GF-D8 (cell line): ENCODE results near the gene SKA3.
"Not testable (repeated sequence)": the region's sequence is repeated elsewhere in the genome, so short reads cannot be mapped to it uniquely, and the experiment has no call there.

Source experiments
- DNase-seq: peaks from one replicate; lab custom pipeline; 2025; lab: John Stamatoyannopoulos, UW

The SKA3 gene

DNA sequence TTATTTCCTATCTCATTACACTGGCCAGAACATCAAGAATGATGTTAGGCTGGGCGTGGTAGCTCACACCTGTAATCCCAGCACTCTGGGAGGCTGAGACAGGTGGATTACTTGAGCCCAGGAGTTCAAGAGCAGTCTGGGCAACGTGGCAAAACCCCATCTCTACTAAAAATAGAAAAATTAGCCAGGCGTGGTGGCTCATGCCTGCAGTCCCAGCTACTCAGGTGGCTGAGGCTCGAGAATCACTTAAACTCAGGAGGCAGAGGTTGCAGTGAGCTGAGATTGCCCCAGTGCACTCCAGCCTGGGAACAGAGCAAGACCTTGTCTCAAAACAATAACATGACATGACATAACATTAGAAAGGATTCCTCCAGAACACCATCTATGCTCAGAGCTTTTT lies 10.7 kb downstream of the SKA3 start:
- not testable (repeated sequence) for DNase-seq

DNA sequence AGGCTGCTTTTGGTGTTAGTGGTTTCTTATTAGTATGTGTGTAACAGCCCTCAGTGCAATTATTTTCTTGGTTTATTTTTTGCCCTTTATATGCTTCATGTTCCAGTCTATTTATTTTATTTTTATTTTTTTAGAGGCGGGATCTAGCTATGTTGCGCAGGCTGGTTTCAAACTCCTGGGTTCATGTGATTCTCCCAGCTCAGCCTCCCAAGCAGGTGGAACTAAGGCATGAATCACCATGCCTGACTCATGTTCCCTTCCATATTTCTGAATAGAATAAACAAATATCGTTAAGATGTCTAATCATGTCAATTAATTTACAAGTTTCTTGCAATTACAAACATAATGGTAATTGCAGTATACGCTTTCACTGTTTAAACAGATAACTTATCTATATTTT lies 11.7 kb downstream of the SKA3 start:
- DNase-seq = no peak

DNA sequence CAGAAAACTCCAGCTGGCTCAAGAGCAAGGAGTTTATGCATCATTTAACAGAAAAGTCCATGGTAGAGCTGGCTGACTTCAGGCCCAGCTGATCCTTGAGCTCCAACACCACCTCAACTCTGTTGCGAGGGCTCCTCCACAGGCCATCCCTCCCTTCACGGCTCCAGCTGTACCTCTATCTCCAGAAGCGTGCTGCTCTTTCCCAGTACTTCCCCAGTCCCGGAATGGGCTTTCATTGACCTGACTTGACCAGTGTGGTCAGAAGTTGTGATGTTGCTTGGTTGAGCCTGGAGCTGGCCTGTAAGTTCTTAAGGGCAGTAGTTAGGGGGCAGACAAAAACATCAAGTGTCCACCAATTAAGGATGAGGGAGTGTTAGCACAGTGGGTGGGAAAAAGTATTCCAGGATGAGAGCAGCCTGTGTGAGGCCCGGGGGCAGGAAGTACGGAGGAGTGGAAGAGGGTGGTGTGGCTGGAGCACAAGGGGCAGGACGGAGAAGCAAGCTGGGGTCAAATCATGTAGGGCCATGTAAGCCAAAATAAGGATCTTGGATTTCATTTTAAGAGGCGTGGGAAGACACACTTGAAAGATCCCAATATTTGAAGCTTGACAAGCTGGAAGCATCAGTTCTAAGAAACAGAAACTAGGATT lies 24.0 kb downstream of the SKA3 start:
- no peak for DNase-seq

DNA sequence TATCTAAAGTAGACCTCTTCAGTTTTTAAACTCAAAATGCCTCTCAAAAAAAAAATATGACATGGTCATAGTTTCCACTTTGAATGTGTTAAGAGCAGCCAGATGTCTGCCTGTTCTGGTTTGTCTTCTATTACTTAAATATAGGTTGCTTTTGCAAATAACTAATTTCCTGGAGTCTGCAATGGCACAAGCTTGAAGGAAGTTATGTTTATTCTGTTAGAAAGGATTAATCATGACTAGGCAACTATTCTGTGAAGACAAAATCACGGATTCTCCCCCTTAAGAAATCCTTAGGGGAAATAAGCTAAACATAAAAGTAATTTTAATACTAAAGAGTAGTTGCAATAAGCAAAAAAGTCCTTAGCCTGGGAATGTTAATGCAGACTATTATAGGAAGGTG lies 26.3 kb downstream of the SKA3 start:
- no peak for DNase-seq

DNA sequence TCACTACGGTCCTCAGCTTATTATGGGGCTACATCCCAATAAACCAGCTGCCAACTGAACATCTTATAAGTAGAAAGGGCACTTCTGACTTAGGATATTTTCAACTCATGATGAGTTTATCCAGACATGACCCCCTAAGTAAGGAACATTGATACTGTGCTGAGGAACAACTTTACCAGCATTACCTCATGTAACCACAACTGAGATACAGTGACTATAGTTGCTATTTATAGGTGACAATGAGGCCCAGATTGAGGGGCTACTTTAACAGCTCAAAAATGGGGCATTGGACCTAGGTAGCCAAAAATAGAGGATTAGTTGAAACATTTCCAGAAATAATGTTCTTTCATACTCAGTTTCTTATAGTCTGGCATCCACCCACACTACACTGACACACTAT lies 26.8 kb downstream of the SKA3 start:
- DNase-seq = no peak

DNA sequence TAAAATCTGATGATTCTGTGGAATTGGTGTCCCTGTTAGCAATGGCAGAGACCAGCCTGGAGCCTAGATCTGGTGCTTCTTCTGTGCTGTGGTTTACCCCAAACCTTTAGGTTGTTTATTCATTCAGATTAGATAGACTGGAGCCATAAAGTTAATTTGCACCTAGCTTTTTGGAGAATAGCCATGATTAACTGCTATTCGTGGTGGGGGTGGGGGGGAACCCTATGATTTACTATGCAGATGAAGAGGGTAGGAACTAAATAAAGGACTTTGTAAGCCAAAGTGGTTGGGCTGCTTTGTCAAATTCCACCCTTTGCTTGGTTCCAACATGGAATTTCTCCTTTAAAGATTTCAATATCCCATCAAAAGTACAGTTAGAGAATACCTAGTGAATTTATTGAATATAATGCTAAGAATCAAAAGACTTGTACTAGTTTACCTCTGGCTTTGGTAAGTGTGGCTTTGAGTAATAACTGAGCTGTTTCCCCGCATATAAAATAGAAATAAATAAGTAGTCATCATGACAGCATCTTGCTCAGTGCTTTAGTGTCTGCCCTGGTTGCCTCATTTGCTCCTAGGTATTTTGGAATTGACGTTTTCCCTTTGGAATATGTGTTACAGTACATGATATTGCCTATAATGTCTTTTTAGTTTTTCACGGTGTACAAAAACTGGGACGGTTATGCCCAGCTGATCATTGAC lies 27.6 kb downstream of the SKA3 start:
- DNase-seq = no peak

DNA sequence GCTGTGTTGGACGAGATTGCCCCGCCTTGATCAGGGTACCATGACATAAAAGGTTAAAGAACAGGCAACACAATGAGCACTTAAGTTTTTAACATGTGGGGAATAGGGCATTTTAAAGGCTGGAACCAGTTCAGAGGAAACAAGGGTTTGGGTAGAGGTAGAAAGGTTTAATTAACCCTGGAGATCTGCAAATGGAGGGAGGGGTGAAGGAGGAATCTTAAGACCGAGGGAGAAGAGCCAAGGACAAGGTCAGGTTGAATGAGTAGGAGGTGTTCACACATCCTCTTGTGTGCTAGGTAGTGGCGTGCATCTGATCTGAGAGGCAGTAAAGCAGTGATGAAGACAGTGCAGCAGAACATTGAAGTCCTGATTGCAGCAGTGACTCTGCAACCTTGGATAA lies 28.5 kb downstream of the SKA3 start:
- no peak for DNase-seq

DNA sequence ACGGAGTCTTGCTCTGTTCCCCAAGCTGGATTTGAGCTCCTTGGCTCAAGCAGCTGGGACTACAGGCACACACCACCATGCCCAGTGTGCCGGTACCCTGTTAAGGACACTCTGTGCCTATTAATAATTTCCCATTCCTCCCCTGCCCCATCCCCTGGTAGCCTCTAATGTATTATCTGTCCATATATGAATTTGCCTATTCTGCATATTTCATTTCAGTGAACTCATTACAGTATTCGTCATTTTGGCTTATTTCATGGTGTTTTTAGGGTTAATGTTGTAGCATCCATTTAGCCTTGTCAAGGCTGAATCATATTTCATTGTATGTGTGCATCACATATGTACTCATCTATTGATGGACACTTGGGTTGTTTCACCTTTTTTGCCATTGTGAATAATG lies 33.6 kb downstream of the SKA3 start:
- DNase-seq = no peak

DNA sequence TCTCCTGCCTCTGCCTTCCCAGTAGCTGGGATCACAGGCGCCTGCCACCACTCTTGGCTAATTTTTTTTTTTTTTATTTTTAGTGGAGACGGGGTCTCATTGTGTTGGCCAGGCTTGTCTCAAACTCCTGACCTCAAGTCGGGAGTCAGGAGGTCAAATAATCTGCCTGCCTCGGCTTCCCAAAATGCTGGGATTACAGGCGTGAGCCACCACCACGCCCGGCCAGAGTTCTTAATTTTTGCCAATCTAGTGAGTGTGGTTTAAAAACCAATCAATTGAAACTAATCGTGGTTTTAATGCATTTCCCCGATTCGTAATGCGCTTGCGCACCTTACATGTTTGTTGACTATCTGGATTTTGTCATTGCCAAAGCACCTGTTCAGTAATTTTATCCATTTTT lies 37.0 kb downstream of the SKA3 start:
- no peak for DNase-seq

DNA sequence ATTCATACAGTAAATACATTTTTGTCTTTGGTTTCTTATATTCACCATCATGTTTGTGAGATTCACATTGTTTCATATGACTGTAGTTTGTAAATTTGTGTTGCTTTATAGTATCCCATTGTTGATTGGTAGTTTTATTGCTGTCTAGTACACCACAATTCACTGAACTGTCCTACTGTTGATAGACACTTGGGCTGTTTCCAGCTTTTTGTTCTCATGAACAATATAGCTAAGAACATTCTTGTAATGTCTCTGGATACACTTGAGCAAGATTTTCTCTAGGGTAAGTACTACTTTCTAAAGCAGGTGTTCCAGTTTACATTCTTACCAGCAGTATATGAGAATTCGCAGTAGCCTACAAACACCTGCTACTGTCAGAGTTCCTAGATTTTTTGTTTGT lies 37.8 kb downstream of the SKA3 start:
- no peak for DNase-seq

DNA sequence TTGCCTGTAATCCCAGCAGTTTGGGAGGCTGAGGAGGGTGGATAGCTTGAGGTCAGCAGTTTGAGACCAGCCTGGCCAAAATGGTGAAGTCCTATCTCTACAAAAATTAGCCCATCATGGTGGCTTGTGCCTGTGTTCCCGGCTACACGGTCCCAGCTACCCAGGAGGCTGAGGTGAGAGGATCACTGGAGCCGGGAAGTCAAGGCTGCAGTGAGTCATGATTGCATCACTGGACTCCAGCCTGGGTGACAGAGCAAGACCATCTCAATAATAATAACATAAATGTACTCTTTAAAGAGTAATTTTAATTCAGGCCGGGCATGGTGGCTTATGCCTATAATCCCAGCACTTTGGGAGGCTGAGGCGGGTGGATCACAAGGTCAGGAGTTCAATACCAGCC lies 38.7 kb downstream of the SKA3 start:
- no peak for DNase-seq

DNA sequence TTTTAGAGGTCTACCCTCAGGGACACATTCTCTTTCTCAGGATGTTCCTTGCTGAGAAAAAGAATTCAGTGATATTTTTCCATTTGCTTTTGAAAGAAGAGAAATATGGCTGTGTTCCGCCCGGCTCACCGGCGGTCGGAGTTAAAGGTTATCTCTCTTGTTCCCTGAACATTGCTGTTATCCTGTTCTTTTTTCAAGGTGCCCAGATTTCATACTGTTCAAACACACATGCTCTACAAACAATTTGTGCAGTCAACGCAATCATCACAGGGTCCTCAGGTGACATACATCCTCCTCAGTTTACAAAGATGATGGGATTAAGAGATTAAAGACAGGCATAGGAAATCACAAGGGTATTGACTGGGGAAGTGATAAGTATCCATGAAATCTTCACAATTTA lies 40.5 kb downstream of the SKA3 start:
- not testable (repeated sequence) for DNase-seq

DNA sequence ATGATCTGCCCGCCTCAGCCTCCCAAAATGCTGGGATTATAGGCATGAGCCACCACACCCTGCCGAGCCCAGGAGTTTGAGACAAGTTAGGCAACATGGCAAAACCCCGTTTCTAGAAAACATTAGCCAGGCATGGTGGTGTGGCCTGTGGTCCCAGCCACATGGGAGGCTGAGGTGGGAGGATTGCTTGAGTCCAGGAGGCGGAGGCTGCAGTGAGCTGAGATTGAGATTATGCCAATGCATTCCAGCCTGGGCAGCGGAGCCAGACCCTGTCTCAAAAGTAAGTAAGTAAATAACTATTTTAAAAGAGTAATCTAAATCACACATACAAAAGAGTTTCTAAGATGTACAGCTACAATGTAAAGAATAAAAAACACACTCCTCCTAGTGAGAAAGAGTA lies 41.9 kb downstream of the SKA3 start:
- DNase-seq = no peak

DNA sequence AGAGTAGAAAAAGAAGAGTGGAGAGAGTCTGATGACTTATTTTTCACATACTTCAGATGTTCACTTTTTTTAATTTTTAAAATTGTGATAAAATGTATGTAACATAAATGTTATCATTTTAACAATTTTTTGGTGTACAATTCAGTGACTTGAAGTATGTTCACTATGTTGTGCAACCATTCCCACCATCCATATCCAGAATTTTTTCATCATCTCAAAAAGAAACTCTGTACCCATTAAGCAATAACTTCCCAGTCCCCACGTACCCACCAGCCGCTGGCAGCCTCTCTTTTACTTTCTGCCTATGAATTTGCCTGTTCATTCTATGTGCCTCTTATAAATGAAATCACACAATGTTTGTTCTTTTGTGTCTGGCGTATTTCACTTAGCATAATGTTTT lies 43.3 kb downstream of the SKA3 start:
- no peak for DNase-seq

DNA sequence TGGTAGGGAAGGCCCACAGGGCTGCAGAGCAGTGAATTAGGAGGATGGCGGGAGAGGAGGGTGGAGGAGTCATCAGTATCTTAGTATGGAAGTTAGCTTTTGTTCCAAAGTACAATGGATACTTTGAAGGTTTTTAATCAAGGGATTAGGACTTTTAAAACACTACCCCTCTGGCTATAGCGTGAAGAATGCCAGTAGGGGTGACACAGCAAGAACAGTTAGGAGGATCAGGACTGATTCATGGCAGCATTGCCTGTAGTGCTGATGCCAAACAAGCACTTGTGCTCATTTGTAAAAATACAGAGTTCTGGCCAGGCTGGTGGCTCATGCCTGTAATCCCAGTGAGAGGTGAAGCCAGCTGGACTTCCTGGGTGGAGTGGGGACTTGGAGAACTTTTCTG lies 46.2 kb downstream of the SKA3 start:
- DNase-seq = no peak

DNA sequence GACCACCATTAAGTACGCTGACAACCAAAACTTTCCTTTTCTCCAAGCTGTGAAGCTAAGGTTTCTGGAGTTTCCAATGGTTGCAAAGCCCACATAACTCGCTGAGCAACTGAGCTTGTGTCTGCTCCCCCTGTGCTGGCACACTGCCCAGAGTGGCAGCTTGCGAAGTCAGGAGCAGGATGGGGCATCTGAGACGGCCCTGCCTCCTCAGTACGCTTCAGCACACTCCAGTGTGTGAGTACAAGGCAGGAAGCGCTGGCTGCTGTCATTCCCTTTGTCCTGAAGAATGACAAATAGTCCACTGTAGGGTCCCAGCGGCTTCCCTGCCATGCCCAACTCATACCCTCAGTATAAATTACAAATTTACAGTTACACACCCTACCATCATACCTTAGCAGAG lies 51.5 kb downstream of the SKA3 start:
- DNase-seq = no peak

DNA sequence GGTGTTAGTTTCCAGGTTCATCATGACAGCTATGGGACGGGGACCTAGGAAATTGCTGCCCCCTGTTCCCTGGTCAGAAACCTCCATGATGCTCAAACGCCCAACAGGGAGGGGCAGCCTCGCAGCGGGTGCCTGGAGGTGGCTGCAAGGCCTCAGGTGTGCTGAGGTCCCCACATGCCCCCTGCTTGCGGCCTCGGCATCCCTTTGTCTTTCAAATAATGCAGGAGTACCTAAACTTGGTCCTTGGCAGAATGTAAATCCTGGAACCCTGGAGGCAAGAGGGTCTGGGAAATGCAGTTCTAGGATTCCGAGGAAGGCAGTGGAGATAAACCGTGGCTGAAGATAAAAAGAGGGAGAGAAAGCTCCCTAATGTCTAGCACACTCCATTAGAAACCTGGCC lies 52.4 kb downstream of the SKA3 start:
- no peak for DNase-seq

DNA sequence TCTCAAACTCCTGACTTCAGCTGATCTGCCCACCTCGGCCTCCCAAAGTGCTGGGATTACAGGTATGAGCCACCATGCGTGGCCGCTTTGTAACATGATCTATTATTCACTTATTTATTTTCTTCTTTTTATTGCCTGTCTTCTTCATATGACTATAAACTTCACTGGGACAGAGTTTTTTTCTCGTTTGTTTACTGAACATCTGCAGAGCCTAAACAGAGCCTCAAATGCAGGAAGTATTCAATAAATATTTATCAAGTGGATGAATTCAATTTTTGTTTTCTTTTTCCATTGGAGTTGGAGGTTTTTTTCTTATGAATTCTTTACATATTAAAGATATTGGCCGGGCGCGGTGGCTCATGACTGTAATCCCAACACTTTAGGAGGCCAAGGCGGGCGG lies 54.7 kb downstream of the SKA3 start:
- DNase-seq = no peak

DNA sequence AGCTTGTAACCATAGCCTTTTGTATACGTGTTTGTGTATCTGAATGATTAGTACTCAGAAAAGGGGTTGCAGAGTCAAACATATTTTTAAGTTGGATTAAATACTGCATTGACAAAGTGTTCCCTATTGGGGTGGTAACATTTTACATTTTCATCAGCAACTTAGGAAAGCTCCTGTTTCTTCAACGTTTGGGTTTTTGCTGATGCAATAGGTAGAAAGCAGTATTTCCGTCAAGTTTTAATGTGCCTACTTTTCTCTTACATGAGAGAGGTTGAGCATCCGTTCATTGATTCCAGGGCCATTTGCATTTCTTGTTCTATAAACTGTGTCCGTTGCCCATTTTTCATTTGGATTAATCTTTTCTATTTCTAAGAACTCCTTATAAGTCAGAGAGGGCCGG lies 56.2 kb downstream of the SKA3 start:
- DNase-seq = no peak

DNA sequence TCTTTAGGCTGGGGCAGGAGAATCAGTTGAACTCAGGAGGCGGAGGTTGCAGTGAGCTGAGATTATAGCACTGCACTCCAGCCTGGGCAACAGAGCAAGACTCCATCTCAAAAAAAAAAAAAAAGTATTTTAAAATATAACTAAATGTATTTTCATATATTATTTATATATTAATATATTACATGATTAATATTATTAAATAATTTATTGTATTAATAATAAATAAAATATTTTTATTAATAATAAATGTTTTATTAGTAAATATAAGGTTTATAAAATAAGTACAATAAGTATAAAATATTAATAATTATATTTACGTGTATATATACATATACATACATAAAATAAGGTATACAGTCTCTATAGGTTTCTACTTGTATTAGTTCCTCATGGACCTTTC lies 56.8 kb downstream of the SKA3 start:
- DNase-seq = no peak

DNA sequence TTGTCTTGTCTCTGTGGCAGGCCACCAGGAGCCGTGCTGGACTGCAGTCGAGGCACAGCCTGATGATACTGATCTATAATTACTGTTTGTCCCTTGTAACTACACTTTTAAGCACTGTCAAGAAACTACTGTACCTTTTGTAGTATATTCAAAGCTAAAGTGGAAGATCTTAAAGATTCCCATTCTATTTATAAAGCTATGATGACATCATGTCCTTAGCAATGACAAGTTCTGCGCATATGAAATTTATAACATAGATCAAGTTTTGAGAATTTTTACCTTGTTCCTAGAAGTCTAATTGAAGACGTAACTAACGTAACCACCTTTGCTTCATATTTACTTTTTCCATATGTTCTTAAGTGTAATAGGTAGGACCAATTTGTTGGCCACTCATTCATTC lies 58.2 kb downstream of the SKA3 start:
- no peak for DNase-seq

DNA sequence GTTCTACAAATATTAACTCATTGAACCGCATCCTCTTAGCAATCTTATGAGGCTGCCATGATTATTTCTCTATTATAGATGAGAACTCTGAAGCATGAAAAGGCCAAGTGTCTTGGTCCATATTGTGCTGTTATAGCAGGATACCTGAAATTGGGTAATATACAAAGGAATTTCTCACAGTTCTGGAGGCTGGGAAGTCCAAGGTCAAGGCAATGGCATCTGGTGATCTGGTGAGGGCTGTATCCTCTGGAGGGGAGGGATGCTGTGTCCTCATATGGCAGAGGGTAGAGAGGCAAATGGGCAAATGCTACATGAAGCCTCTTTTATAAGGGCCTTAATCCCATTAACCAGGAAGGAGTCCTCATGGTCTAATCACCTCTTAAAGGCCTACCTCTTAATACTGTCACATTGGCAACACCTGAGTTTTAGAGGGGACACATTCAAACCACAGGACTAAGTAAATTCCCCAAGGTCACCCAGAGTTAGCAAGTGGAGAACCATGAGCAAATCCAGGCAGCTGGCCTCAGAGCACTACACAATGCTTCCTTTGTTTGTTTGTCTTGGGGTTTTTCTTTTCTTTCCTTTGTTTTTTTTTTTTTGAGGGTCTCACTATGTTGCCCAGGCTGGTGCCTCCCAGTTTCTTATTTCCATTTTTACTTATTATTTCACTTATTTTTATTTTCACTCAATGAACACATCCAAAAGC lies 59.1 kb downstream of the SKA3 start:
- no peak for DNase-seq

DNA sequence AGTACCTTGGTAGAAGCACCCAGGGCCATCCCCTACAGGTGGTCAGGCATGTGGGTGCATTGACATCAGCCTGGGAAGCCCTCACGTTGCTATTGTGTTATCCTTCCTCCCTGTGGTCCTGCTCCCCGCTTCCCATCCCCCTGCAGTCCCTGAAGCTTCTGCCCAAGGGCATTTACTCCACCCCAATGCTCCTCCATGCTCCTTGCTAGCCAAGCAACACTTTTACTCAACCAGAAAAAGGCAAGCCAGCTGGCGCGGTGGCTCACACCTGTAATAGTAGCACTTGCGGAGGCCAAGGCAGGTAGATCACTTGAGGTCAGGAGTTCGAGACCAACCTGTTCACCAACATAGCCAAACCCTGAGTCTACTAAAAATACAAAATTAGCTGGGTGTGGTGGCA lies 60.2 kb downstream of the SKA3 start:
- no peak for DNase-seq

DNA sequence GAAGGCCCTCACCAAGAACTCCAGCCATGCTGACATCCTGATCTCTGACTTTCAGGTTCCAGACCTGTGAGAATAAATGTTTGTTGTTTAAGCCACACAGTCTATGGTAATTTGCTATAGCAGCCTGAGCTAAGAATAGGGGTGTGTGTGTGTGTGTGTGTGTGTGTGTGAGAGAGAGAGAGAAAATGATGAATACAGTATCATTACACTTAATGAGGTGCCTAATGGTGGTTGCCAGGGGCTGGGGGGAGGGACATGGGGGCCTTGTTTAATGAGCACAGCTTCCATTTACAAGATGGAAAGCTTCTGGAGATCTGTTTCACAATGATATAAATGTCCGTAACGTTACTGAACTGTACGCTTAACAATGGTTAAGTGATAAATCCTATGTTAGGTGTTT lies 61.1 kb downstream of the SKA3 start:
- no peak for DNase-seq
